HG02970 (cell line): ENCODE measurements around the gene CYP2R1.

ENCODE experiments used
- ATAC-seq: cut with Tn5 transposase; IDR thresholded peaks from one replicate; pipeline ENCODE4 v1.9.1; 2021; ENCODE audit warnings: mild to moderate bottlenecking, moderate library complexity, moderate number of reproducible peaks; ENCODE audit not compliant: unreplicated experiment, low FRiP score

The CYP2R1 gene

GRCh38 chr11:14835496-14836492, 56.2 kb downstream of the CYP2R1 start:
- no peak for ATAC-seq
